BLaER1 (cell line): ENCODE data around the gene AGR2.

Experiments used
- H3K27ac ChIP-seq: shearing (Covaris generic); formaldehyde crosslinking; 2 replicates; pipeline ENCODE4 v1.8.1; 2022
- H3K27me3 ChIP-seq: shearing (Covaris generic); formaldehyde crosslinking; 2 replicates; pipeline ENCODE4 v1.8.1; 2022
- H3K36me3 ChIP-seq: shearing (Covaris generic); formaldehyde crosslinking; 2 replicates; pipeline ENCODE4 v1.8.1; 2022
- H3K4me1 ChIP-seq: shearing (Covaris generic); formaldehyde crosslinking; 2 replicates; pipeline ENCODE4 v1.8.1; 2022
- H3K4me2 ChIP-seq: shearing (Covaris generic); formaldehyde crosslinking; 2 replicates; pipeline ENCODE4 v1.8.1; 2022
- H3K4me3 ChIP-seq: shearing (Covaris generic); formaldehyde crosslinking; 2 replicates; pipeline ENCODE4 v1.8.1; 2022
- H3K9ac ChIP-seq: shearing (Covaris generic); formaldehyde crosslinking; 2 replicates; pipeline ENCODE4 v1.8.1; 2022
- H3K9me3 ChIP-seq: shearing (Covaris generic); formaldehyde crosslinking; 2 replicates; pipeline ENCODE4 v1.8.1; 2022
- H4K20me1 ChIP-seq: shearing (Covaris generic); formaldehyde crosslinking; 2 replicates; pipeline ENCODE4 v1.8.1; 2022
- Cebpa-rat ChIP-seq: shearing (Covaris generic); IDR thresholded peaks from 2 replicates; pipeline ENCODE4 v1.8.1; 2022

AGR2 gene

GRCh38 chr7:16801111-16801542 is 3.7 kb downstream of the AGR2 start:
- Histone ChIP-seq H3K36me3 (no peaks in the 10 kb centered on the region), H3K9ac (no peak overlapping the region), H3K4me3 (no peak overlapping the region), H3K4me2 (no peak overlapping the region), H3K27me3 (no peaks in the 10 kb centered on the region), H3K4me1 (no peaks in the 10 kb centered on the region), H3K27ac (no peak overlapping the region), H3K9me3 (no peaks in the 10 kb centered on the region), H4K20me1 (no peaks in the 10 kb centered on the region)
- no peak for TF ChIP-seq Cebpa-rat

- no peak for TF ChIP-seq Cebpa-rat
- H3K9me3 ChIP-seq, result no peaks in the 10 kb centered on the region
- no peak overlapping the region for H3K9ac ChIP-seq
- H3K27me3 ChIP-seq, result no peaks in the 10 kb centered on the region
- H3K4me3 ChIP-seq, result no peak overlapping the region
- H4K20me1 ChIP-seq, result no peaks in the 10 kb centered on the region
- H3K4me1 ChIP-seq, result peaks cover 6% of the 10 kb centered on the region; the same call in 1 of the 2 replicates
- H3K27ac ChIP-seq, result no peak overlapping the region
- H3K36me3 ChIP-seq, result no peaks in the 10 kb centered on the region
- H3K4me2 ChIP-seq, result no peak overlapping the region
Observed at GRCh38 chr7:16795624-16796023, 9.2 kb downstream of the AGR2 start.

- Histone ChIP-seq H3K4me2 (peak overlapping the region; percentile 27), H3K4me1 (peaks cover 6% of the 10 kb centered on the region; the same call in 1 of the 2 replicates), H3K9me3 (no peaks in the 10 kb centered on the region), H3K27me3 (no peaks in the 10 kb centered on the region), H3K4me3 (no peak overlapping the region), H3K27ac (no peak overlapping the region), H4K20me1 (no peaks in the 10 kb centered on the region), H3K36me3 (no peaks in the 10 kb centered on the region), H3K9ac (no peak overlapping the region)
- no peak for TF ChIP-seq Cebpa-rat
Observed at GRCh38 chr7:16794986-16795385, 9.8 kb downstream of the AGR2 start.

- Histone ChIP-seq H3K9ac (no peak overlapping the region), H3K27me3 (no peaks in the 10 kb centered on the region), H3K4me3 (no peak overlapping the region), H3K9me3 (no peaks in the 10 kb centered on the region), H3K4me2 (no peak overlapping the region), H4K20me1 (no peaks in the 10 kb centered on the region), H3K27ac (no peak overlapping the region), H3K4me1 (peaks cover 6% of the 10 kb centered on the region; the same call in 1 of the 2 replicates), H3K36me3 (peaks cover 7% of the 10 kb centered on the region; the same call in 1 of the 2 replicates)
- no peak for TF ChIP-seq Cebpa-rat
Observed at GRCh38 chr7:16791905-16792698, 12.7 kb downstream of the AGR2 start.

- Histone ChIP-seq H3K9me3 (no peaks in the 10 kb centered on the region), H3K36me3 (peaks cover 11% of the 10 kb centered on the region; the same call in 1 of the 2 replicates), H3K27ac (no peak overlapping the region), H4K20me1 (no peaks in the 10 kb centered on the region), H3K27me3 (no peaks in the 10 kb centered on the region), H3K4me1 (peaks cover 8% of the 10 kb centered on the region), H3K9ac (no peak overlapping the region), H3K4me2 (no peak overlapping the region), H3K4me3 (no peak overlapping the region)
- TF ChIP-seq Cebpa-rat, result no peak
Observed at GRCh38 chr7:16791071-16791470, 13.7 kb downstream of the AGR2 start.

GRCh38 chr7:16787127-16787526 is 17.7 kb downstream of the AGR2 start:
- Histone ChIP-seq H3K27ac (no peak overlapping the region), H3K9me3 (no peaks in the 10 kb centered on the region)
- no peak for TF ChIP-seq Cebpa-rat

GRCh38 chr7:16786257-16786656 is 18.5 kb downstream of the AGR2 start:
- no peak overlapping the region for H3K4me3 ChIP-seq

More at GRCh38 chr7:16787127-16787526, 17.7 kb downstream of the AGR2 start:
- H4K20me1 ChIP-seq, result no peaks in the 10 kb centered on the region
- no peak overlapping the region for H3K9ac ChIP-seq
- no peak overlapping the region for H3K4me3 ChIP-seq
- peaks cover 5% of the 10 kb centered on the region for H3K4me1 ChIP-seq
- peaks cover 27% of the 10 kb centered on the region for H3K36me3 ChIP-seq
- H3K4me2 ChIP-seq, result no peak overlapping the region
- H3K27me3 ChIP-seq, result no peaks in the 10 kb centered on the region

GRCh38 chr7:16785846-16786245 is 19.0 kb downstream of the AGR2 start:
- H3K4me1 ChIP-seq, result peaks cover 5% of the 10 kb centered on the region
- TF ChIP-seq Cebpa-rat, result no peak
- H3K4me2 ChIP-seq, result no peak overlapping the region
- H3K9me3 ChIP-seq, result no peaks in the 10 kb centered on the region
- no peak overlapping the region for H3K4me3 ChIP-seq
- no peaks in the 10 kb centered on the region for H3K27me3 ChIP-seq
- H3K27ac ChIP-seq, result no peak overlapping the region
- H3K36me3 ChIP-seq, result peaks cover 37% of the 10 kb centered on the region
- no peak overlapping the region for H3K9ac ChIP-seq
- H4K20me1 ChIP-seq, result no peaks in the 10 kb centered on the region

More at GRCh38 chr7:16786257-16786656, 18.5 kb downstream of the AGR2 start:
- H3K27me3 ChIP-seq, result no peaks in the 10 kb centered on the region
- no peak overlapping the region for H3K4me2 ChIP-seq
- no peaks in the 10 kb centered on the region for H4K20me1 ChIP-seq
- TF ChIP-seq Cebpa-rat, result no peak
- H3K36me3 ChIP-seq, result peaks cover 36% of the 10 kb centered on the region
- peaks cover 5% of the 10 kb centered on the region for H3K4me1 ChIP-seq
- H3K27ac ChIP-seq, result no peak overlapping the region
- H3K9me3 ChIP-seq, result no peaks in the 10 kb centered on the region
- H3K9ac ChIP-seq, result no peak overlapping the region

GRCh38 chr7:16785321-16785720 is 19.5 kb downstream of the AGR2 start:
- H3K4me2 ChIP-seq, result no peak overlapping the region
- no peak overlapping the region for H3K27ac ChIP-seq
- peaks cover 37% of the 10 kb centered on the region for H3K36me3 ChIP-seq
- peaks cover 5% of the 10 kb centered on the region for H3K4me1 ChIP-seq
- TF ChIP-seq Cebpa-rat, result no peak
- H4K20me1 ChIP-seq, result no peaks in the 10 kb centered on the region
- no peak overlapping the region for H3K4me3 ChIP-seq
- H3K9ac ChIP-seq, result no peak overlapping the region
- no peaks in the 10 kb centered on the region for H3K9me3 ChIP-seq
- no peaks in the 10 kb centered on the region for H3K27me3 ChIP-seq

GRCh38 chr7:16780596-16780995 is 24.2 kb downstream of the AGR2 start:
- Histone ChIP-seq H3K9me3 (no peaks in the 10 kb centered on the region), H3K27ac (no peak overlapping the region), H3K27me3 (no peaks in the 10 kb centered on the region), H3K4me1 (peaks cover 6% of the 10 kb centered on the region), H4K20me1 (peaks cover under 1% of the 10 kb centered on the region; the same call in 1 of the 2 replicates), H3K9ac (no peak overlapping the region), H3K4me3 (no peak overlapping the region), H3K4me2 (no peak overlapping the region), H3K36me3 (peaks cover 32% of the 10 kb centered on the region)
- no peak for TF ChIP-seq Cebpa-rat
